ENCODE data around the gene CHRNA1. TPM values are rescaled to one million over a fixed set of nuclear protein-coding genes. Genes with fewer than 3 reads are reported as not detected.

Gene CHRNA1
- total and polyA plus RNA-seq, 4 donors, result 2.0 TPM; not detected in 3

DNA sequence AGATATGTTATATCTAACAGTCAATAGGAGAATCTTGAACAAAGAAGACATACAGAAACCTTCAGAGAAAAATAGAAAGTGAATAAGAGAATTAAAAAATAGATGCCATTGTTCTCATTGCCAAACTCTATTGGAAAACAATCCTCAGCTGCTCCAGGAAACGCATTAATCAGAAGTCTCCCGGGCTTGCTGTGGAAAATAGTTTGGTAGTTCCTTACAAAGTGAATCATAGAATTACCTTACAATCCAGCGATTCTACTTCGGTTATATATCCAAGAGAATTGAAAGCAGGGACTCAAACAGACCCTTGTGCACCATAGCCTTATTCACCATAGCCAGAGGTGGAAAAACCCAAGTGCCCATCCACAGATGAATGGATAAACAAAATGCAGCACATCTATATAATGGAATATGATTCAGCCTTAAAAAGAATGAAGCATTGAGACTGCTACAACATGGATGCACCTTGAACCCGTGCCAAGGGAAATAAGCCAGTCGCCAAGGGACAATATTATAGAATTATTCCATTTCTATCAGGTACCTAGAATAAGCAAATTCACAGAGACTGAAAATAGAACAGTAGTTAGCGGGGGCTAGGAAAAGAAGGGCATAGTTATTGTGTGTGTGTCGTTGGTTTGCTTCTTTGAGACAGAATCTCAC is 21.9 kb upstream of the CHRNA1 start:
- ATAC-seq (ENCODE audit: low FRiP score), result no peak
- WGBS, 2 donors, result 81 to 88% methylated on average over 8 of the region's 8 CpGs
- Histone ChIP-seq H3K4me3 (ENCODE audit: low read length in 2 of 2) (no peak overlapping the region), H3K9me3 (ENCODE audit: control insufficient read depth, low read length) (no peaks in the 10 kb centered on the region), H3K36me3 (ENCODE audit: control insufficient read depth in 1 of 2, insufficient read depth in 2 of 2, low read length in 1 of 2) (no peaks in the 10 kb centered on the region), H3K4me1 (ENCODE audit: control insufficient read depth in 1 of 2, insufficient read depth in 2 of 2, low read length in 2 of 2) (no peaks in the 10 kb centered on the region), H3K27me3 (ENCODE audit: control insufficient read depth in 1 of 2, insufficient read depth in 2 of 2, low read length in 1 of 2) (no peaks in the 10 kb centered on the region), H3K27ac (ENCODE audit: low read depth in 1 of 2, low read length in 2 of 2) (no peak overlapping the region)
- DNase-seq, result no peak
- intact Hi-C loops (cut with DNase I), result no loop called here

DNA sequence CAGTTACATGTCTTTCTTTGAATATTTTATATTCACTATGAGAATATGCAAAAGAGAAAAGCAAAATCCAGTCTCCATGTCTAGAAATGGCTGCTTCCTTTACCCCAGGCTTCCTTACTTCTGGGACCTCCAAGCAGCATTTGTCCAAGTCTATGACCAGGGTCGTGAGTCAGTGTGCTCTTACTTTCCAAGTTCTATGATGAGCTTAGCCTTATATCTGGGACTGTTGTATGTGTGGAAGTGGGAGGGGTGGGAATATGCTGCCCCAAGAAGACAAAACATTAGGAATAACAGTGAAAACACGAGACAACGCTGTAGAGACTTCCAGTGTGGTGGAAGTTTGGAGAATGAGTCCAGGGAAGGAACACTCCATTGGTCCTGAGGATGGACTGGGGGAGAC is 21.2 kb upstream of the CHRNA1 start:
- ATAC-seq (ENCODE audit: low FRiP score), result no peak
- Histone ChIP-seq H3K27ac (ENCODE audit: low read depth in 1 of 2, low read length in 2 of 2) (no peak overlapping the region), H3K27me3 (ENCODE audit: control insufficient read depth in 1 of 2, insufficient read depth in 2 of 2, low read length in 1 of 2) (no peaks in the 10 kb centered on the region), H3K4me3 (ENCODE audit: low read length in 2 of 2) (no peak overlapping the region), H3K36me3 (ENCODE audit: control insufficient read depth in 1 of 2, insufficient read depth in 2 of 2, low read length in 1 of 2) (no peaks in the 10 kb centered on the region), H3K9me3 (ENCODE audit: control insufficient read depth, low read length) (no peaks in the 10 kb centered on the region), H3K4me1 (ENCODE audit: control insufficient read depth in 1 of 2, insufficient read depth in 2 of 2, low read length in 2 of 2) (no peaks in the 10 kb centered on the region)
- 57 to 75% methylated on average over 3 of the region's 3 CpGs for WGBS, 2 donors
- intact Hi-C loops (cut with DNase I), result no loop called here
- DNase-seq, result no peak

DNA sequence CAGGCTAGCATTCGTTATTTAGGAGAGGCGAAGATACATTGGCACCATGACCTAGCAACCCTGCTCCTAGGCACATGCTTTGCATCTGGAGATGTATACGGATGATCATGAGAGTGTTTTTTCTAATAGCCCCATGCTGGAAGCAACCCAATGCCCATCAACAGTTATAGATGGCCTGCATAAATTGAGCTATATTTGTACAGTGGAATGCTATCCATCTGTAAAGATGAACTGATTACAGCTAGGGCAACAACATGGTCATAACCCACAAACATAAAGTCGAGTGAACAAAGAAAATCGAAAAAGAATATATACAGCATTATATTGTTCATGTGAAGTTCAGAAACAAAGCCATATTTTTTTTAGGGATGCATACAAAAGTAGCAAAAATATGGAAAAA is 20.6 kb upstream of the CHRNA1 start:
- ATAC-seq (ENCODE audit: low FRiP score), result no peak
- WGBS, 2 donors, result 89 to 90% methylated on average over 5 of the region's 5 CpGs

DNA sequence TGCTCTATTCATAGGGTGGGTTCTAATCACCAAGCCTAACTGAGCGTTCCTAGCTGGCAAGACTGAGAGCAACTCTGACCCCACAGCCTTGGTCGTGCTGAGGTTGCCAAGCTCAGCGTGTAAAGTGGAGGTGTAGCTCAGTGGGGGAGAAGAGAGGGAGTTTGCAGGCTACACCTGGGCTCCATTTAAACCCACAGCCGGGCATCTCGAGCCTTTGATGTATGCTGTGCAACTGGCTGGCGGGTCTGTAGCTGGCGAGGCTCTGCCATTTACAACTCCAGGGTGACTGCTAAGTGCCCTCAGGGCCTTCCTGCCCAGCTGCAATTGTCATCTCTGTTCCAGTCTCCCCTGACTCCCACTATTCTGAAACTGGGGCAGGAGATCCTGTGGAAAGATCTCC is 20.0 kb upstream of the CHRNA1 start:
- WGBS, 2 donors, result 97% methylated on average over 7 of the region's 7 CpGs

More for the DNA sequence above, 20.6 kb upstream of the CHRNA1 start:
- Histone ChIP-seq H3K27ac (ENCODE audit: low read depth in 1 of 2, low read length in 2 of 2) (no peak overlapping the region), H3K9me3 (ENCODE audit: control insufficient read depth, low read length) (no peaks in the 10 kb centered on the region), H3K36me3 (ENCODE audit: control insufficient read depth in 1 of 2, insufficient read depth in 2 of 2, low read length in 1 of 2) (no peaks in the 10 kb centered on the region), H3K4me3 (ENCODE audit: low read length in 2 of 2) (no peak overlapping the region), H3K4me1 (ENCODE audit: control insufficient read depth in 1 of 2, insufficient read depth in 2 of 2, low read length in 2 of 2) (no peaks in the 10 kb centered on the region), H3K27me3 (ENCODE audit: control insufficient read depth in 1 of 2, insufficient read depth in 2 of 2, low read length in 1 of 2) (no peaks in the 10 kb centered on the region)
- no peak for DNase-seq
- intact Hi-C loops (cut with DNase I), result no loop called here

DNA sequence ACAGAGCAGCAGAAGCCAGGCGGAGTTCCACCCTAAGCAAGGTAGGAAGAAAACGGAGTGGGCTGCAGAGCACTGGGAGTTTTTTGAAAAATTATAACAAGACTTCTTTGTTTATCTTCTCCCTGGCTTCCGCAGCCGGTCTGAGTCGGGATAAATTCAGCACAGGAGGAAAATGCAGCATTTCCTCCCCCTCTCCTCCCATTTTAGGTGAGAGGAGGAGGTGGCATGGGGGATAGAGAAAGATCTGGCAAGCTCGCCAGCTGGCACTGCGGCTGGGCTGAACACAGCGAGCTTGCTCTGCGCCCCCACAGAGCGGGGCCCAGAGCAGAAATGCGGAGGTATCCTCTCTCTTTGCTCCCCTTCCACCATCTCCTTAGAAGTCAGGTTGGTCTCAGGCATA is 17.7 kb upstream of the CHRNA1 start:
- H3K27ac ChIP-seq (ENCODE audit: low read depth in 1 of 2, low read length in 2 of 2), result no peak overlapping the region
- ATAC-seq (ENCODE audit: low FRiP score), result no peak
- no peak overlapping the region for H3K4me3 ChIP-seq (ENCODE audit: low read length in 2 of 2)
- intact Hi-C loops (cut with DNase I), result no loop called here
- no peaks in the 10 kb centered on the region for H3K36me3 ChIP-seq (ENCODE audit: control insufficient read depth in 1 of 2, insufficient read depth in 2 of 2, low read length in 1 of 2)
- no peak for DNase-seq
- H3K27me3 ChIP-seq (ENCODE audit: control insufficient read depth in 1 of 2, insufficient read depth in 2 of 2, low read length in 1 of 2), result no peaks in the 10 kb centered on the region
- no peaks in the 10 kb centered on the region for H3K9me3 ChIP-seq (ENCODE audit: control insufficient read depth, low read length)
- 41 to 52% methylated on average over 9 to 11 of the region's 11 CpGs for WGBS, 2 donors
- no peaks in the 10 kb centered on the region for H3K4me1 ChIP-seq (ENCODE audit: control insufficient read depth in 1 of 2, insufficient read depth in 2 of 2, low read length in 2 of 2)

More for the DNA sequence above, 20.0 kb upstream of the CHRNA1 start:
- DNase-seq, result no peak
- intact Hi-C loops (cut with DNase I), result no loop called here
- Histone ChIP-seq H3K36me3 (ENCODE audit: control insufficient read depth in 1 of 2, insufficient read depth in 2 of 2, low read length in 1 of 2) (no peaks in the 10 kb centered on the region), H3K4me1 (ENCODE audit: control insufficient read depth in 1 of 2, insufficient read depth in 2 of 2, low read length in 2 of 2) (no peaks in the 10 kb centered on the region), H3K27me3 (ENCODE audit: control insufficient read depth in 1 of 2, insufficient read depth in 2 of 2, low read length in 1 of 2) (no peaks in the 10 kb centered on the region), H3K4me3 (ENCODE audit: low read length in 2 of 2) (no peak overlapping the region), H3K27ac (ENCODE audit: low read depth in 1 of 2, low read length in 2 of 2) (no peak overlapping the region), H3K9me3 (ENCODE audit: control insufficient read depth, low read length) (no peaks in the 10 kb centered on the region)
- ATAC-seq (ENCODE audit: low FRiP score), result no peak

DNA sequence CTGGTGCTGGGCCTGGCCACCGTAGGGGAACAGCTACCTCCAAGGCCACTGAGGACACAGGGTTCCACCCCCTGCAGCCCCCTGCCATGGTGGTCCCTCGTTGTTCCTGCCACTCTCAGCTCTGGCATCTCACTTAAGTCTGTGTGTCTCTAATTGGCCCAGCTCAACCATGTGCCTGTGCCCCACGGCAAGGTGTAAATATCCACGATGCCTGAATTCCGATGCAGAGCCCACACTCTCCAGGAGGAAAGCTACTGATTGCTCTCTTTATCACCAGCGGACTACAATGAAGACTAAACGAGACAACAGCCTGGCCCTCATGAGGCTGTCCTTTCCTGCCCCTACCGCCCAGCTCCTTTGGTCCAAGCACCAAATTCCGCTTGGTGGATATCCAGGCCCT is 17.0 kb upstream of the CHRNA1 start:
- no peak overlapping the region for H3K4me3 ChIP-seq (ENCODE audit: low read length in 2 of 2)
- ATAC-seq (ENCODE audit: low FRiP score), result no peak
- H3K9me3 ChIP-seq (ENCODE audit: control insufficient read depth, low read length), result no peaks in the 10 kb centered on the region
- H3K36me3 ChIP-seq (ENCODE audit: control insufficient read depth in 1 of 2, insufficient read depth in 2 of 2, low read length in 1 of 2), result no peaks in the 10 kb centered on the region
- no peaks in the 10 kb centered on the region for H3K4me1 ChIP-seq (ENCODE audit: control insufficient read depth in 1 of 2, insufficient read depth in 2 of 2, low read length in 2 of 2)
- intact Hi-C loops (cut with DNase I), result no loop called here
- no peak overlapping the region for H3K27ac ChIP-seq (ENCODE audit: low read depth in 1 of 2, low read length in 2 of 2)
- DNase-seq, result no peak
- no peaks in the 10 kb centered on the region for H3K27me3 ChIP-seq (ENCODE audit: control insufficient read depth in 1 of 2, insufficient read depth in 2 of 2, low read length in 1 of 2)
- WGBS, 2 donors, result 90 to 94% methylated on average over 9 of the region's 9 CpGs

DNA sequence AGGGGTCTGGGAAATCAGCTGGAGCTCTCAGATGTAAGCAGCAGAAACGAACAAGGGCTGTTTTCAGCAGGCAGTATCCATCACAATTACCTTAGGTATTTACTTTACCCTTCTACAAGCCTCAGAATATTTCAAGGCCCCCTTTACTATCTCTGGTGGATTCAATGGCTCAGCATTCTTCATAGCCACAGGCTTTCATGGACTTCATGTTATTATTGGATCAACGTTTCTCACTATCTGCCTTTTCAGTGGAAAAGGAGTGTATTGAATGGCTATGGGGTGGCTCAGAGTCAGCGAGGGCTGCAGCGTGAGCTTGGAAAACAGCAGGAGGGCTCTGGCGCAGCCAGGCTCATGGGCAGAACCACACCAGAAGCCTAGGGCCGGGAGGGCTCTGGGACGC is 16.6 kb upstream of the CHRNA1 start:
- H3K4me3 ChIP-seq (ENCODE audit: low read length in 2 of 2), result no peak overlapping the region
- H3K27ac ChIP-seq (ENCODE audit: low read depth in 1 of 2, low read length in 2 of 2), result no peak overlapping the region
- no peaks in the 10 kb centered on the region for H3K36me3 ChIP-seq (ENCODE audit: control insufficient read depth in 1 of 2, insufficient read depth in 2 of 2, low read length in 1 of 2)
- ATAC-seq (ENCODE audit: low FRiP score), result no peak
- H3K4me1 ChIP-seq (ENCODE audit: control insufficient read depth in 1 of 2, insufficient read depth in 2 of 2, low read length in 2 of 2), result no peaks in the 10 kb centered on the region
- H3K27me3 ChIP-seq (ENCODE audit: control insufficient read depth in 1 of 2, insufficient read depth in 2 of 2, low read length in 1 of 2), result no peaks in the 10 kb centered on the region
- WGBS, 2 donors, result 70 to 79% methylated on average over 7 of the region's 7 CpGs
- no peak for DNase-seq
- intact Hi-C loops (cut with DNase I), result no loop called here
- H3K9me3 ChIP-seq (ENCODE audit: control insufficient read depth, low read length), result no peaks in the 10 kb centered on the region

- no peak for DNase-seq
- H3K4me3 ChIP-seq (ENCODE audit: low read length in 2 of 2), result no peak overlapping the region
- ATAC-seq (ENCODE audit: low FRiP score), result no peak
- no peak overlapping the region for H3K27ac ChIP-seq (ENCODE audit: low read depth in 1 of 2, low read length in 2 of 2)
- intact Hi-C loops (cut with DNase I), result no loop called here
- H3K9me3 ChIP-seq (ENCODE audit: control insufficient read depth, low read length), result no peaks in the 10 kb centered on the region
- no peaks in the 10 kb centered on the region for H3K4me1 ChIP-seq (ENCODE audit: control insufficient read depth in 1 of 2, insufficient read depth in 2 of 2, low read length in 2 of 2)
- no peaks in the 10 kb centered on the region for H3K36me3 ChIP-seq (ENCODE audit: control insufficient read depth in 1 of 2, insufficient read depth in 2 of 2, low read length in 1 of 2)
- WGBS, 2 donors, result 97% methylated on average over 5 of the region's 5 CpGs
- H3K27me3 ChIP-seq (ENCODE audit: control insufficient read depth in 1 of 2, insufficient read depth in 2 of 2, low read length in 1 of 2), result no peaks in the 10 kb centered on the region
These were observed 16.0 kb upstream of the CHRNA1 start for GRCh38 chr2:174780191-174780840.

DNA sequence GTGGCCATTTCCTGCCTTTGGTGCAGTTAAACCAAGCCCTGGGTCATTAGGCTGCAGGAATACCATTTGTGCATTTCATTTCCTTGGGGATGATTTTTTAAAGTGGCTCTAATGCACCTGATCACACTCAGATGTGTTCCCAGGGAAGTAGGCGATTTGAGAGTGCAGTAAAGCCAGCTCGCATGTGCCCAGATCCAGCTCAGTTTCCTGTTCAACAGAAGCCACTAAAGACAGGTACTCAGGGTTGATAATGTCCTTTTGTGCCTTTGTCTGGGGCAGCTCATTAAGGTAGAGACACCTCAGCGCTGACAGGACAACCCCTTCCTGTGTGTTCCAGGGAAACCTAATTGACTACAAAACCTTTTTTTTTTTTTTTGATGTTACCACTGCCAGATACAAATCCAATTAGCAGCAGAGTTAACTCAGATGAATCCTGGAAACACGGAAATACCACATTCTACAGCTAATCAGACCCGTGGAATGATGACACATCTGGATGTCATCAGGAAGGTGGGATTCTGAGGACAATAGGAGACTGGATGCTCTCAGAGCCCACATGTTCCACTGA is 15.2 kb upstream of the CHRNA1 start:
- Histone ChIP-seq H3K4me1 (ENCODE audit: control insufficient read depth in 1 of 2, insufficient read depth in 2 of 2, low read length in 2 of 2) (no peaks in the 10 kb centered on the region), H3K27me3 (ENCODE audit: control insufficient read depth in 1 of 2, insufficient read depth in 2 of 2, low read length in 1 of 2) (no peaks in the 10 kb centered on the region), H3K36me3 (ENCODE audit: control insufficient read depth in 1 of 2, insufficient read depth in 2 of 2, low read length in 1 of 2) (no peaks in the 10 kb centered on the region), H3K9me3 (ENCODE audit: control insufficient read depth, low read length) (no peaks in the 10 kb centered on the region), H3K27ac (ENCODE audit: low read depth in 1 of 2, low read length in 2 of 2) (no peak overlapping the region), H3K4me3 (ENCODE audit: low read length in 2 of 2) (no peak overlapping the region)
- intact Hi-C loops (cut with DNase I), result no loop called here
- 83 to 94% methylated on average over 5 of the region's 5 CpGs for WGBS, 2 donors
- no peak for DNase-seq
- no peak for ATAC-seq (ENCODE audit: low FRiP score)

Measured in aorta (tissue), 5 donors.